Measurements from ENCODE around the gene PROK1. TPM values are rescaled to one million over a fixed set of nuclear protein-coding genes. Genes with fewer than 3 reads are reported as not detected.

The PROK1 gene
- total and polyA plus RNA-seq, 2 of the 13 experiments (the other 11 are each of a cell fraction or from before 2014, with no cell fraction given): 0.07 TPM; not detected in 1

- TF ChIP-seq PRDM15 (CRISPR knock-in tag; IDR thresholded peaks at IDR 0.05) (no peak), TIGD3 (CRISPR knock-in tag; IDR thresholded peaks at IDR 0.05; ENCODE audit: borderline replicate concordance) (peak; percentile 79; the same call in 1 of the 2 replicates), BCL3 (CRISPR knock-in tag; IDR thresholded peaks at IDR 0.05) (peak; percentile 93; the same call in 1 of the 2 replicates), ZNF260 (CRISPR knock-in tag; IDR thresholded peaks at IDR 0.05; ENCODE audit: borderline replicate concordance, low read depth) (no peak), ARNTL (CRISPR knock-in tag; IDR thresholded peaks at IDR 0.05) (peak; percentile 91; the same call in 1 of the 2 replicates), PCBP1 (IDR thresholded peaks at IDR 0.05; ENCODE audit: borderline replicate concordance, low read depth, low read length) (no peak; the same call in 1 of the 2 replicates), TGIF2 (CRISPR knock-in tag; IDR thresholded peaks at IDR 0.05) (peak; percentile 84), FOSL2 (CRISPR knock-in tag; IDR thresholded peaks at IDR 0.05) (peak; percentile 67), RBM22 (optimal IDR thresholded peaks at IDR 0.05; ENCODE audit: low read length) (no peak), POLR2A (IDR thresholded peaks at IDR 0.05; ENCODE audit: insufficient read depth in 1 of 2, low read depth in 2 of 2, low read length in 2 of 2) (peak; percentile 87 to 89), SOX13 (IDR thresholded peaks at IDR 0.05) (peak; percentile 55; the same call in 1 of the 2 replicates), SOX13 (CRISPR knock-in tag; conservative IDR thresholded peaks at IDR 0.05 in 1 of 2, IDR thresholded peaks at IDR 0.05 in 1 of 2) (peak in 1 of 2 experiments; percentile 66; a peak in 2 of 4 replicates), ZMYM3 (CRISPR knock-in tag; IDR thresholded peaks at IDR 0.05) (peak; percentile 86), ZMYM2 (CRISPR knock-in tag; IDR thresholded peaks at IDR 0.05) (no peak), KLF11 (CRISPR knock-in tag; IDR thresholded peaks at IDR 0.05) (peak; percentile 73; the same call in 1 of the 2 replicates), ADNP (CRISPR knock-in tag; IDR thresholded peaks at IDR 0.05) (no peak), ZNF614 (CRISPR knock-in tag; IDR thresholded peaks at IDR 0.05; ENCODE audit: borderline replicate concordance) (no peak; the same call in 1 of the 2 replicates), PHF21A (CRISPR knock-in tag; IDR thresholded peaks at IDR 0.05) (peak; percentile 84), FOSL1 (CRISPR knock-in tag; IDR thresholded peaks at IDR 0.05; ENCODE audit: borderline replicate concordance) (no peak), POGK (CRISPR knock-in tag; conservative IDR thresholded peaks at IDR 0.05) (peak; percentile 95), IRF2 (CRISPR knock-in tag; IDR thresholded peaks at IDR 0.05) (peak; percentile 94), MXD4 (CRISPR knock-in tag; IDR thresholded peaks at IDR 0.05) (peak; percentile 83)
Measured at GRCh38 chr1:110407260-110408210, 43.4 kb upstream of the PROK1 start, which contains the start of gene LAMTOR5 (continued).
